Measurements from ENCODE around the gene PLA2G1B.

Gene PLA2G1B

GRCh38 chr12:120365675-120366340, 38.2 kb upstream of the PLA2G1B start:
- Histone ChIP-seq H3K27ac (ENCODE audit: insufficient read depth in 1 of 2, low read depth in 1 of 2, low read length in 2 of 2, poor library complexity in 1 of 2, severe bottlenecking in 2 of 2) (no peak overlapping the region), H3K36me3 (ENCODE audit: control insufficient read depth in 4 of 4, insufficient read depth in 4 of 4, low read length in 3 of 4) (no peaks in the 10 kb centered on the region), H3K4me1 (ENCODE audit: control extremely low read depth in 1 of 4, control insufficient read depth in 4 of 4, insufficient read depth in 4 of 4, low read length in 3 of 4) (peaks cover 0 to 20% (median 12%) of the 10 kb centered on the region in 4 experiments), H3K4me3 (ENCODE audit: control insufficient read depth in 1 of 7, extremely low read depth in 1 of 7, insufficient read depth in 4 of 7, low read depth in 2 of 7, low read length in 6 of 7) (no peak overlapping the region), H3K9me3 (ENCODE audit: control extremely low read depth in 1 of 5, control insufficient read depth in 4 of 5, insufficient read depth in 2 of 5, low read depth in 1 of 5, low read length in 4 of 5) (no peaks in the 10 kb centered on the region), H3K27me3 (replicated peaks in 2 of 5; ENCODE audit: control insufficient read depth in 4 of 5, insufficient read depth in 5 of 5, low read length in 4 of 5) (peaks cover 7 to 95% (median 45%) of the 10 kb centered on the region in 5 experiments)
- CTCF ChIA-PET: interaction anchor here (1.3 to 4.4 kb wide), 10 partner anchors 9 to 105 kb away, joined by 3 to 42 read pairs (median 6); no protein-coding TSS in a partner anchor
- no peak for DNase-seq
- WGBS (ENCODE audit: insufficient coverage): 89% methylated on average over 10 of the region's 13 CpGs
- POLR2A ChIA-PET: interaction anchor here (0.6 kb wide), 1 partner anchor 162 kb away, joined by 3 read pairs; no protein-coding TSS in a partner anchor

- no peaks in the 10 kb centered on the region for H3K9me3 ChIP-seq (ENCODE audit: control extremely low read depth in 1 of 5, control insufficient read depth in 4 of 5, insufficient read depth in 2 of 5, low read depth in 1 of 5, low read length in 4 of 5)
- H3K4me3 ChIP-seq (ENCODE audit: control insufficient read depth in 1 of 7, extremely low read depth in 1 of 7, insufficient read depth in 4 of 7, low read depth in 2 of 7, low read length in 6 of 7): no peak overlapping the region
- WGBS (ENCODE audit: insufficient coverage): 97% methylated on average over 2 of the region's 6 CpGs
- no peak overlapping the region for H3K27ac ChIP-seq (ENCODE audit: insufficient read depth in 1 of 2, low read depth in 1 of 2, low read length in 2 of 2, poor library complexity in 1 of 2, severe bottlenecking in 2 of 2)
- CTCF ChIA-PET: interaction anchor here (1.2 to 4.4 kb wide), 8 partner anchors 11 to 106 kb away, joined by 3 to 42 read pairs (median 4); no protein-coding TSS in a partner anchor
- H3K27me3 ChIP-seq (replicated peaks in 2 of 5; ENCODE audit: control insufficient read depth in 4 of 5, insufficient read depth in 5 of 5, low read length in 4 of 5): peaks cover 13 to 92% (median 44%) of the 10 kb centered on the region in 5 experiments
- no peaks in the 10 kb centered on the region for H3K36me3 ChIP-seq (ENCODE audit: control insufficient read depth in 4 of 4, insufficient read depth in 4 of 4, low read length in 3 of 4)
- POLR2A ChIA-PET: interaction anchor here (0.6 kb wide), 1 partner anchor 49 kb away, joined by 3 read pairs; no protein-coding TSS in a partner anchor
- peaks cover 0 to 18% (median 12%) of the 10 kb centered on the region in 4 experiments for H3K4me1 ChIP-seq (ENCODE audit: control extremely low read depth in 1 of 4, control insufficient read depth in 4 of 4, insufficient read depth in 4 of 4, low read length in 3 of 4)
- no peak for DNase-seq
Observed at GRCh38 chr12:120364487-120364886, 36.9 kb upstream of the PLA2G1B start.

- H3K36me3 ChIP-seq (ENCODE audit: control insufficient read depth in 4 of 4, insufficient read depth in 4 of 4, low read length in 3 of 4): no peaks in the 10 kb centered on the region
- H3K9me3 ChIP-seq (ENCODE audit: control extremely low read depth in 1 of 5, control insufficient read depth in 4 of 5, insufficient read depth in 2 of 5, low read depth in 1 of 5, low read length in 4 of 5): no peaks in the 10 kb centered on the region
- H3K4me3 ChIP-seq (ENCODE audit: control insufficient read depth in 1 of 7, extremely low read depth in 1 of 7, insufficient read depth in 4 of 7, low read depth in 2 of 7, low read length in 6 of 7): no peak overlapping the region
- H3K27ac ChIP-seq (ENCODE audit: insufficient read depth in 1 of 2, low read depth in 1 of 2, low read length in 2 of 2, poor library complexity in 1 of 2, severe bottlenecking in 2 of 2): no peak overlapping the region
- peaks cover 13 to 94% (median 50%) of the 10 kb centered on the region in 5 experiments for H3K27me3 ChIP-seq (replicated peaks in 2 of 5; ENCODE audit: control insufficient read depth in 4 of 5, insufficient read depth in 5 of 5, low read length in 4 of 5)
- H3K4me1 ChIP-seq (ENCODE audit: control extremely low read depth in 1 of 4, control insufficient read depth in 4 of 4, insufficient read depth in 4 of 4, low read length in 3 of 4): peaks cover 0 to 13% (median 6%) of the 10 kb centered on the region in 4 experiments
- 77% methylated on average over 5 of the region's 9 CpGs for WGBS (ENCODE audit: insufficient coverage)
- CTCF ChIA-PET: interaction anchor here (1.6 to 3.2 kb wide), 2 partner anchors 8 to 93 kb away, joined by 3 to 9 read pairs; no protein-coding TSS in a partner anchor
- POLR2A ChIA-PET: no interaction called here
- DNase-seq: no peak
Observed at GRCh38 chr12:120363274-120363855, 35.8 kb upstream of the PLA2G1B start.

- DNase-seq: no peak
- Histone ChIP-seq H3K36me3 (ENCODE audit: control insufficient read depth in 4 of 4, insufficient read depth in 4 of 4, low read length in 3 of 4) (no peaks in the 10 kb centered on the region), H3K9me3 (ENCODE audit: control extremely low read depth in 1 of 5, control insufficient read depth in 4 of 5, insufficient read depth in 2 of 5, low read depth in 1 of 5, low read length in 4 of 5) (no peaks in the 10 kb centered on the region), H3K4me1 (ENCODE audit: control extremely low read depth in 1 of 4, control insufficient read depth in 4 of 4, insufficient read depth in 4 of 4, low read length in 3 of 4) (peaks cover 0 to 8% (median 3%) of the 10 kb centered on the region in 4 experiments), H3K4me3 (ENCODE audit: control insufficient read depth in 1 of 7, extremely low read depth in 1 of 7, insufficient read depth in 4 of 7, low read depth in 2 of 7, low read length in 6 of 7) (no peak overlapping the region), H3K27me3 (replicated peaks in 2 of 5; ENCODE audit: control insufficient read depth in 4 of 5, insufficient read depth in 5 of 5, low read length in 4 of 5) (peaks cover 17 to 88% (median 54%) of the 10 kb centered on the region in 5 experiments), H3K27ac (ENCODE audit: insufficient read depth in 1 of 2, low read depth in 1 of 2, low read length in 2 of 2, poor library complexity in 1 of 2, severe bottlenecking in 2 of 2) (no peak overlapping the region)
- POLR2A ChIA-PET: no interaction called here
- CTCF ChIA-PET: interaction anchor here (0.7 to 3.2 kb wide), 4 partner anchors 8 to 71 kb away, joined by 3 to 16 read pairs (median 6); no protein-coding TSS in a partner anchor
- 98% methylated on average over 6 of the region's 14 CpGs for WGBS (ENCODE audit: insufficient coverage)
Observed at GRCh38 chr12:120362516-120363273, 35.1 kb upstream of the PLA2G1B start.

GRCh38 chr12:120361506-120362208, 34.1 kb upstream of the PLA2G1B start:
- H3K9me3 ChIP-seq (ENCODE audit: control extremely low read depth in 1 of 5, control insufficient read depth in 4 of 5, insufficient read depth in 2 of 5, low read depth in 1 of 5, low read length in 4 of 5): no peaks in the 10 kb centered on the region
- POLR2A ChIA-PET: interaction anchor here (0.5 kb wide), 1 partner anchor 572 kb away, joined by 3 read pairs; no protein-coding TSS in a partner anchor
- 6% methylated on average over 40 of the region's 56 CpGs for WGBS (ENCODE audit: insufficient coverage)
- peak; percentile 65 to 85 (median 83) for DNase-seq
- H3K4me1 ChIP-seq (ENCODE audit: control extremely low read depth in 1 of 4, control insufficient read depth in 4 of 4, insufficient read depth in 4 of 4, low read length in 3 of 4): peaks cover 0 to 9% (median 3%) of the 10 kb centered on the region in 4 experiments
- peak overlapping the region in 2 of 7 experiments; percentile 48 for H3K4me3 ChIP-seq (ENCODE audit: control insufficient read depth in 1 of 7, extremely low read depth in 1 of 7, insufficient read depth in 4 of 7, low read depth in 2 of 7, low read length in 6 of 7)
- CTCF ChIA-PET: interaction anchor here (0.7 to 3.2 kb wide), 4 partner anchors 10 to 72 kb away, joined by 3 to 16 read pairs (median 6); no protein-coding TSS in a partner anchor
- peaks cover 17 to 80% (median 49%) of the 10 kb centered on the region in 5 experiments for H3K27me3 ChIP-seq (replicated peaks in 2 of 5; ENCODE audit: control insufficient read depth in 4 of 5, insufficient read depth in 5 of 5, low read length in 4 of 5)
- H3K27ac ChIP-seq (ENCODE audit: insufficient read depth in 1 of 2, low read depth in 1 of 2, low read length in 2 of 2, poor library complexity in 1 of 2, severe bottlenecking in 2 of 2): no peak overlapping the region
- H3K36me3 ChIP-seq (ENCODE audit: control insufficient read depth in 4 of 4, insufficient read depth in 4 of 4, low read length in 3 of 4): no peaks in the 10 kb centered on the region

- no peak overlapping the region for H3K4me3 ChIP-seq (ENCODE audit: control insufficient read depth in 1 of 7, extremely low read depth in 1 of 7, insufficient read depth in 4 of 7, low read depth in 2 of 7, low read length in 6 of 7)
- no peak overlapping the region for H3K27ac ChIP-seq (ENCODE audit: insufficient read depth in 1 of 2, low read depth in 1 of 2, low read length in 2 of 2, poor library complexity in 1 of 2, severe bottlenecking in 2 of 2)
- H3K36me3 ChIP-seq (ENCODE audit: control insufficient read depth in 4 of 4, insufficient read depth in 4 of 4, low read length in 3 of 4): no peaks in the 10 kb centered on the region
- H3K4me1 ChIP-seq (ENCODE audit: control extremely low read depth in 1 of 4, control insufficient read depth in 4 of 4, insufficient read depth in 4 of 4, low read length in 3 of 4): peaks cover 0 to 10% (median 3%) of the 10 kb centered on the region in 4 experiments
- H3K9me3 ChIP-seq (ENCODE audit: control extremely low read depth in 1 of 5, control insufficient read depth in 4 of 5, insufficient read depth in 2 of 5, low read depth in 1 of 5, low read length in 4 of 5): no peaks in the 10 kb centered on the region
- WGBS (ENCODE audit: insufficient coverage): 90% methylated on average over 1 of the region's 1 CpG
- ChIA-PET CTCF (no interaction called here), POLR2A (no interaction called here)
- H3K27me3 ChIP-seq (replicated peaks in 2 of 5; ENCODE audit: control insufficient read depth in 4 of 5, insufficient read depth in 5 of 5, low read length in 4 of 5): peaks cover 17 to 57% (median 33%) of the 10 kb centered on the region in 5 experiments
- no peak for DNase-seq
Observed at GRCh38 chr12:120359128-120359527, 31.5 kb upstream of the PLA2G1B start.

Data from common myeloid progenitor, CD34-positive (primary cell).